Measurements from ENCODE around the gene C9. TPM values are rescaled to one million over a fixed set of nuclear protein-coding genes. Genes with fewer than 3 reads are reported as not detected.

C9 gene
- total RNA-seq, 4 donors from 2014 or later, result not detected

GRCh38 chr5:39373791-39374190 lies 9.5 kb upstream of the C9 start:
- Histone ChIP-seq H3K4me1 (no peaks in the 10 kb centered on the region), H3K36me3 (peaks cover 0 to 55% (median 0%) of the 10 kb centered on the region in 3 donors), H3K27ac (no peak overlapping the region), H3K27me3 (no peaks in the 10 kb centered on the region), H3K9me3 (no peaks in the 10 kb centered on the region), H3K4me3 (no peak overlapping the region)
- TF ChIP-seq POLR2A (IDR thresholded peaks at IDR 0.05) (no peak), CTCF (IDR thresholded peaks at IDR 0.05) (no peak)
- no peak for DNase-seq
- intact Hi-C loops (cut with DNase I), result no loop called here
- 82 to 93% methylated on average over 2 of the region's 2 CpGs for WGBS, 2 donors

GRCh38 chr5:39371367-39371635 lies 7.0 kb upstream of the C9 start:
- H3K9me3 ChIP-seq, result no peaks in the 10 kb centered on the region
- no peak overlapping the region for H3K4me3 ChIP-seq
- peaks cover 0 to 45% (median 0%) of the 10 kb centered on the region in 3 donors for H3K36me3 ChIP-seq
- no peak for DNase-seq
- 79% methylated on average over 3 of the region's 3 CpGs for WGBS, 2 donors
- intact Hi-C loops (cut with DNase I), result no loop called here
- H3K4me1 ChIP-seq, result no peaks in the 10 kb centered on the region
- TF ChIP-seq CTCF (IDR thresholded peaks at IDR 0.05) (no peak), POLR2A (IDR thresholded peaks at IDR 0.05) (no peak)
- no peaks in the 10 kb centered on the region for H3K27me3 ChIP-seq
- H3K27ac ChIP-seq, result no peak overlapping the region

- no peaks in the 10 kb centered on the region for H3K4me1 ChIP-seq
- no peak for DNase-seq
- WGBS, 2 donors, result 53 to 62% methylated on average over 9 to 10 of the region's 10 CpGs
- no peak for TF ChIP-seq CTCF (IDR thresholded peaks at IDR 0.05)
- intact Hi-C loops (cut with DNase I), result no loop called here
- peaks cover 0 to 42% (median 0%) of the 10 kb centered on the region in 3 donors for H3K36me3 ChIP-seq
- H3K27ac ChIP-seq, result no peak overlapping the region
- no peaks in the 10 kb centered on the region for H3K9me3 ChIP-seq
- no peak overlapping the region for H3K4me3 ChIP-seq
- H3K27me3 ChIP-seq, result no peaks in the 10 kb centered on the region
These were observed 6.5 kb upstream of the C9 start for GRCh38 chr5:39370555-39371366.

- no peaks in the 10 kb centered on the region for H3K9me3 ChIP-seq
- H3K4me3 ChIP-seq, result no peak overlapping the region
- TF ChIP-seq CTCF (IDR thresholded peaks at IDR 0.05) (no peak), POLR2A (IDR thresholded peaks at IDR 0.05) (no peak)
- H3K27me3 ChIP-seq, result no peaks in the 10 kb centered on the region
- WGBS, 2 donors, result 81% methylated on average over 5 of the region's 5 CpGs
- peaks cover 0 to 27% (median 0%) of the 10 kb centered on the region in 3 donors for H3K36me3 ChIP-seq
- no peak for DNase-seq
- H3K27ac ChIP-seq, result no peak overlapping the region
- H3K4me1 ChIP-seq, result no peaks in the 10 kb centered on the region
- intact Hi-C loops (cut with DNase I), result no loop called here
These were observed 5.0 kb upstream of the C9 start for GRCh38 chr5:39369123-39369815.

- Histone ChIP-seq H3K36me3 (peaks cover 0 to 19% (median 0%) of the 10 kb centered on the region in 3 donors), H3K4me3 (no peak overlapping the region), H3K27ac (no peak overlapping the region), H3K27me3 (no peaks in the 10 kb centered on the region), H3K9me3 (no peaks in the 10 kb centered on the region), H3K4me1 (no peaks in the 10 kb centered on the region)
- intact Hi-C loops (cut with DNase I), result no loop called here
- TF ChIP-seq POLR2A (IDR thresholded peaks at IDR 0.05), result no peak
- no peak for TF ChIP-seq CTCF (IDR thresholded peaks at IDR 0.05)
- WGBS, 2 donors, result 50 to 59% methylated on average over 4 of the region's 4 CpGs
- no peak for DNase-seq
These were observed 3.8 kb upstream of the C9 start for GRCh38 chr5:39368116-39368515.
